H9 (cell line): ENCODE measurements around the gene ZSCAN31. TPM values are rescaled to one million over a fixed set of nuclear protein-coding genes. Genes with fewer than 3 reads are reported as not detected.

Experiments used
- DNase-seq: peaks from one replicate; pipeline ENCODE4 v3.0.0-alpha.2; 2017
- H2AFZ ChIP-seq: one replicate; pipeline ENCODE4 v1.6.1; 2013; ENCODE audit warnings: mild to moderate bottlenecking, low read length, control low read depth, moderate library complexity
- H2AK5ac ChIP-seq: 2 replicates; pipeline ENCODE4 v1.6.1; 2013; ENCODE audit warnings: low read length, control low read depth, mixed read lengths; ENCODE audit not compliant: insufficient read length
- H2BK120ac ChIP-seq: one replicate; pipeline ENCODE4 v1.6.1; 2013; ENCODE audit warnings: low read depth, mild to moderate bottlenecking, low read length, control low read depth, inconsistent platforms; ENCODE audit not compliant: poor library complexity, severe bottlenecking
- H2BK12ac ChIP-seq: 2 replicates; pipeline ENCODE4 v1.6.1; 2013; ENCODE audit warnings: low read length, control low read depth, mixed read lengths, low read depth; ENCODE audit not compliant: insufficient read length
- H2BK15ac ChIP-seq: 2 replicates; pipeline ENCODE4 v1.6.1; 2013; ENCODE audit warnings: low read depth, low read length, control low read depth
- H2BK20ac ChIP-seq: one replicate; pipeline ENCODE4 v1.6.1; 2013; ENCODE audit warnings: low read depth, mild to moderate bottlenecking, low read length, control low read depth, inconsistent platforms; ENCODE audit not compliant: poor library complexity, severe bottlenecking
- H2BK5ac ChIP-seq: 2 replicates; pipeline ENCODE4 v1.6.1; 2013; ENCODE audit warnings: low read length, control low read depth, mixed read lengths; ENCODE audit not compliant: insufficient read length
- H3K14ac ChIP-seq: 2 replicates; pipeline ENCODE4 v1.6.1; 2013; ENCODE audit warnings: low read length, control low read depth; ENCODE audit not compliant: insufficient read depth
- H3K18ac ChIP-seq: 2 replicates; pipeline ENCODE4 v1.6.1; 2013; ENCODE audit warnings: low read depth, mild to moderate bottlenecking, mixed read lengths, low read length, control low read depth; ENCODE audit not compliant: insufficient read length
- H3K23ac ChIP-seq: 2 replicates; pipeline ENCODE4 v1.6.1; 2013; ENCODE audit warnings: low read length, control low read depth, mixed read lengths, low read depth; ENCODE audit not compliant: insufficient read length
- H3K23me2 ChIP-seq: 2 replicates; pipeline ENCODE4 v1.6.1; 2013; ENCODE audit warnings: low read depth, mild to moderate bottlenecking, mixed read lengths, low read length, control low read depth; ENCODE audit not compliant: insufficient read length, poor library complexity, severe bottlenecking
- H3K27ac ChIP-seq: 2 replicates; pipeline ENCODE4 v1.5.1; 2013; ENCODE audit warnings: low read length, control low read depth, mixed read lengths, low read depth; ENCODE audit not compliant: insufficient read length
- H3K27me3 ChIP-seq: 2 replicates; pipeline ENCODE4 v1.6.1; 2013; ENCODE audit warnings: low read length, control low read depth, inconsistent platforms; ENCODE audit not compliant: insufficient read depth
- H3K4ac ChIP-seq: 2 replicates; pipeline ENCODE4 v1.6.1; 2013; ENCODE audit warnings: low read depth, mild to moderate bottlenecking, control low read depth, inconsistent platforms, low read length, moderate library complexity
- H3K4me1 ChIP-seq: 2 replicates; pipeline ENCODE4 v1.6.1; 2013; ENCODE audit warnings: low read length, control low read depth, inconsistent platforms; ENCODE audit not compliant: insufficient read depth
- H3K4me2 ChIP-seq: 2 replicates; pipeline ENCODE4 v1.6.1; 2013; ENCODE audit warnings: low read length, control low read depth, mixed read lengths; ENCODE audit not compliant: insufficient read length, insufficient read depth
- H3K56ac ChIP-seq: 2 replicates; pipeline ENCODE4 v1.6.1; 2013; ENCODE audit warnings: low read depth, mild to moderate bottlenecking, mixed read lengths, low read length, control low read depth; ENCODE audit not compliant: insufficient read length
- H3K79me1 ChIP-seq: 2 replicates; pipeline ENCODE4 v1.6.1; 2013; ENCODE audit warnings: low read depth, mild to moderate bottlenecking, moderate library complexity, low read length, control low read depth, inconsistent platforms; ENCODE audit not compliant: insufficient read depth, poor library complexity, severe bottlenecking
- H3K79me2 ChIP-seq: 2 replicates; pipeline ENCODE4 v1.6.1; 2013; ENCODE audit warnings: low read length, control low read depth, inconsistent platforms; ENCODE audit not compliant: insufficient read depth
- H3K9ac ChIP-seq: 2 replicates; pipeline ENCODE4 v1.6.1; 2013; ENCODE audit warnings: low read length, control low read depth, mixed read lengths; ENCODE audit not compliant: insufficient read length; ENCODE audit errors: extremely low read depth
- H3K9me3 ChIP-seq: one replicate; pipeline ENCODE4 v1.6.1; 2013; ENCODE audit warnings: low read depth, low read length, inconsistent platforms; ENCODE audit not compliant: control insufficient read depth
- H3T11ph ChIP-seq: one replicate; pipeline ENCODE4 v1.6.1; 2013; ENCODE audit warnings: mild to moderate bottlenecking, low read length, control low read depth, inconsistent platforms
- H4K20me1 ChIP-seq: one replicate; pipeline ENCODE4 v1.6.1; 2013; ENCODE audit not compliant: control insufficient read depth, insufficient read length, insufficient read depth
- H4K5ac ChIP-seq: 2 replicates; pipeline ENCODE4 v1.6.1; 2013; ENCODE audit warnings: low read depth, mild to moderate bottlenecking, mixed read lengths, low read length, control low read depth; ENCODE audit not compliant: insufficient read length
- H4K8ac ChIP-seq: replicated peaks from 2 replicates; pipeline ENCODE4 v1.6.1; 2013; ENCODE audit warnings: low read length, control low read depth, mixed read lengths, low read depth; ENCODE audit not compliant: insufficient read length
- H4K91ac ChIP-seq: 2 replicates; pipeline ENCODE4 v1.6.1; 2013; ENCODE audit warnings: low read depth, mild to moderate bottlenecking, moderate library complexity, mixed read lengths, low read length, control low read depth; ENCODE audit not compliant: insufficient read length
- H3K27ac Mint-ChIP-seq, 3 experiments: 2 replicates in 2 of 3; 3 replicates in 1 of 3; pipeline ENCODE4 v1.8.0; 2020 to 2021; ENCODE audit warnings: mixed read lengths in 3 of 3, mild to moderate bottlenecking in 1 of 3, moderate library complexity in 1 of 3
- H3K27me3 Mint-ChIP-seq: 2 replicates; pipeline ENCODE4 v1.8.0; 2021; ENCODE audit warnings: low read depth, mild to moderate bottlenecking, moderate library complexity, mixed read lengths
- H3K36me3 Mint-ChIP-seq, 3 experiments: 2 replicates in 2 of 3; 3 replicates in 1 of 3; pipeline ENCODE4 v1.8.0; 2020 to 2021; ENCODE audit warnings: low read depth in 3 of 3, mixed read lengths in 3 of 3; ENCODE audit not compliant: insufficient read depth in 1 of 3
- H3K4me1 Mint-ChIP-seq, 2 experiments: 2 replicates each; pipeline ENCODE4 v1.8.0; 2020; ENCODE audit warnings: mixed read lengths in 2 of 2
- H3K4me3 Mint-ChIP-seq, 2 experiments: 2 replicates in 1 of 2; 3 replicates in 1 of 2; pipeline ENCODE4 v1.8.0; 2020 to 2021; ENCODE audit warnings: mild to moderate bottlenecking in 2 of 2, mixed read lengths in 2 of 2, moderate library complexity in 1 of 2
- H3K9me3 Mint-ChIP-seq, 2 experiments: 2 replicates in 1 of 2; 3 replicates in 1 of 2; pipeline ENCODE4 v1.8.0; 2020; ENCODE audit warnings: mild to moderate bottlenecking in 2 of 2, mixed read lengths in 2 of 2, moderate library complexity in 1 of 2
- CTCF ChIP-seq: fragments of 200-600 bp; sonication (generic); conservative IDR thresholded peaks from 3 replicates; pipeline ENCODE4 v1.8.0; 2021; ENCODE audit warnings: antibody characterized with exemption, mild to moderate bottlenecking
- WGBS: extraction: QIAGEN DNeasy Blood & Tissue Kit; methylation state at CpG from one replicate; pipeline ENCODE4 v1.1.7; 2013; ENCODE audit warnings: missing lambda C conversion rate, low lambda C conversion rate, mixed read lengths; ENCODE audit not compliant: insufficient read length; ENCODE audit errors: extremely low coverage; 5-methylcytosine and 5-hydroxymethylcytosine counted together
- total RNA-seq: library from RNA; stranded (reverse); gene quantifications from 2 replicates; pipeline ENCODE4 v1.2.1, GENCODE V29; 2021

ZSCAN31 gene
- total RNA-seq, 1 experiment from 2014 or later, result 7.1 TPM

GRCh38 chr6:28383235-28384142 lies 47.5 kb upstream of the ZSCAN31 start:
- Mint-ChIP-seq H3K9me3 (no peaks in the 10 kb centered on the region; a peak in 1 of 5 replicates), H3K4me3 (peak overlapping the region; percentile 74 to 83), H3K36me3 (peaks cover 21 to 60% (median 49%) of the 10 kb centered on the region in 3 experiments; a peak in 6 of 7 replicates), H3K4me1 (peaks cover 11 to 17% of the 10 kb centered on the region in 2 experiments), H3K27me3 (no peaks in the 10 kb centered on the region), H3K27ac (peak overlapping the region; percentile 94 to 99 (median 97); a peak in 6 of 7 replicates)
- Histone ChIP-seq H3K79me1 (no peaks in the 10 kb centered on the region), H3K4me1 (no peaks in the 10 kb centered on the region), H2BK15ac (no peak overlapping the region), H3K79me2 (no peaks in the 10 kb centered on the region), H2BK20ac (no peak overlapping the region), H3T11ph (no peak overlapping the region), H4K91ac (no peak overlapping the region), H3K23me2 (peaks cover 5% of the 10 kb centered on the region), H4K8ac (no peak overlapping the region), H2BK12ac (no peak overlapping the region), H3K27me3 (no peaks in the 10 kb centered on the region), H3K9ac (peak overlapping the region; percentile 63), H2BK120ac (no peak overlapping the region), H3K14ac (peak overlapping the region; percentile 69; the same call in 1 of the 2 replicates), H2AFZ (no peak overlapping the region), H2BK5ac (no peak overlapping the region), H3K18ac (no peak overlapping the region), H3K27ac (no peak overlapping the region), H3K4me2 (peak overlapping the region; percentile 80), H3K56ac (no peak overlapping the region), H4K5ac (no peak overlapping the region), H4K20me1 (no peaks in the 10 kb centered on the region), H3K4ac (no peak overlapping the region), H2AK5ac (no peak overlapping the region), H3K9me3 (no peaks in the 10 kb centered on the region), H3K23ac (no peak overlapping the region)
- peak; percentile 96 for DNase-seq
- peak; percentile 69 for TF ChIP-seq CTCF
- no CpG with 5 or more reads among the region's 31 CpGs for WGBS
